ENCODE data around the gene MPP3.
"Not testable (repeated sequence)": the region's sequence is repeated elsewhere in the genome, so short reads cannot be mapped to it uniquely, and the experiment has no call there.

Gene MPP3

GRCh38 chr17:43832976-43833829, at the start of gene MPP3:
Gene MPP3, minus strand, starts transcription at chr17:43833146. Its CDS starts 1,240 bp downstream, at chr17:43831906.
- peak; percentile 72 for DNase-seq

GRCh38 chr17:43881758-43882505, 49.0 kb upstream of the MPP3 start:
- no peak for DNase-seq

GRCh38 chr17:43881181-43881580, 48.2 kb upstream of the MPP3 start:
- no peak for DNase-seq

GRCh38 chr17:43880420-43880991, 47.6 kb upstream of the MPP3 start:
- no peak for DNase-seq

- DNase-seq, result no peak
Observed at GRCh38 chr17:43879723-43880419, 46.9 kb upstream of the MPP3 start.

- peak; percentile 66 for DNase-seq
Observed at GRCh38 chr17:43878260-43879175, 45.6 kb upstream of the MPP3 start.

GRCh38 chr17:43877451-43878155, 44.7 kb upstream of the MPP3 start:
- DNase-seq, result no peak

- DNase-seq, result no peak
Observed at GRCh38 chr17:43877031-43877430, 44.1 kb upstream of the MPP3 start.

- DNase-seq, result no peak
Observed at GRCh38 chr17:43875476-43876147, 42.7 kb upstream of the MPP3 start.

- no peak for DNase-seq
Observed at GRCh38 chr17:43874293-43874692, 41.3 kb upstream of the MPP3 start.

GRCh38 chr17:43873815-43874214, 40.9 kb upstream of the MPP3 start:
- no peak for DNase-seq

- no peak for DNase-seq
Observed at GRCh38 chr17:43873091-43873490, 40.1 kb upstream of the MPP3 start.

- no peak for DNase-seq
Observed at GRCh38 chr17:43871946-43872690, 39.2 kb upstream of the MPP3 start.

- not testable (repeated sequence) for DNase-seq
Observed at GRCh38 chr17:43869031-43869430, 36.1 kb upstream of the MPP3 start.

- DNase-seq, result no peak
Observed at GRCh38 chr17:43868226-43868994, 35.5 kb upstream of the MPP3 start.

- DNase-seq, result no peak
Observed at GRCh38 chr17:43864161-43864984, 31.4 kb upstream of the MPP3 start.

- DNase-seq, result no peak
Observed at GRCh38 chr17:43861960-43862359, 29.0 kb upstream of the MPP3 start.

- DNase-seq, result no peak
Observed at GRCh38 chr17:43860927-43861622, 28.1 kb upstream of the MPP3 start.

All from NCI-H2171 (cell line).